ENCODE measurements around the gene APPBP2.

Gene APPBP2

GRCh38 chr17:60406887-60407286 is 119.2 kb downstream of the APPBP2 start:
- DNase-seq (ENCODE audit: extremely low spot score, insufficient read length, low read depth) (no peak), FAIRE-seq (no peak)

- FAIRE-seq (no peak), DNase-seq (ENCODE audit: extremely low spot score, insufficient read length, low read depth) (no peak)
These were observed 122.1 kb downstream of the APPBP2 start for GRCh38 chr17:60403962-60404361.

DNA sequence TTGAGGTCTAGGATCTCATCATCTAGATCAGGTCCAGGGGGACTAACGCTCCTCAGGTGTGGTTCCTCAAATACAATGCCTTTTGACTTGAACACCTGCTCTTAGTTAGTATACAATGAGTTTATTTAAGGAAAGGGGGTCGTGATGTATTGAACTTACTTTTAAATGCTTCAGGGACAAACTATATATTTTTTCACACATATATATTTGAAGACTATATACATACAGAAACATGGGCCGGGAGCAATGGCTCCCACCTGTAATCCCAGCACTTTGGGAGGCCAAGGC is 122.6 kb downstream of the APPBP2 start:
- DNase-seq (ENCODE audit: extremely low spot score, insufficient read length, low read depth) (no peak), FAIRE-seq (no peak)

GRCh38 chr17:60401819-60402218 is 124.2 kb downstream of the APPBP2 start:
- no peak for FAIRE-seq
- DNase-seq (ENCODE audit: extremely low spot score, insufficient read length, low read depth), result no peak

GRCh38 chr17:60398227-60398959 is 127.6 kb downstream of the APPBP2 start:
- DNase-seq (ENCODE audit: extremely low spot score, insufficient read length, low read depth) (peak; percentile 28), FAIRE-seq (peak; percentile 91)

- DNase-seq (ENCODE audit: extremely low spot score, insufficient read length, low read depth), result no peak
- no peak for FAIRE-seq
These were observed 129.6 kb downstream of the APPBP2 start for GRCh38 chr17:60396412-60396811.

DNA sequence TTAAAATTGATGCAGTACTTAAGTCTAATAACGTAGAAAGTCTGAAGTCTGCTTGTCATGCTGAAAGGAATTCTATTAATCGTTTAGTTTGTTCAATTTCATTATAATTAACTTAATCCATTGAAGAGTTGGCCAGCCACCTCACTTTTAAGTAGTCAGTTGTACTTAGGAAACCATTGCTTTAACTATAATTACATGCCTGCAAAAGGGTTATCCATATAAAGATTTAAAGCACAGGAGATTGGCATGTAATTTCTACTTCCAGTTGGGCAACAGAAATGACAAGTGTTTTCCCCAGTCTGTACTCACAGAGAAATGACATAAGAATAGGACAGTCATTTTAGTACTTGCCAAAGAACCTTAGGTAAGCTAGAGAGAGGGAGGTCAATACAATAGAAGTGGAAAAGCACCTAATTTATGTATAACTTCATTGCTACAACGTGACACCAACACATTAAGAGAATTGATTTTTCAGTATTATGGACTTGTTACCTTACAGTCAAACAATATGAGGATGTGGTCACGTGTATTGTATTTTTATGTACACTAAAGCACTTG is 130.5 kb downstream of the APPBP2 start:
- DNase-seq (ENCODE audit: extremely low spot score, insufficient read length, low read depth) (no peak), FAIRE-seq (no peak)

GRCh38 chr17:60393840-60394723 is 132.0 kb downstream of the APPBP2 start:
- no peak for FAIRE-seq

More at GRCh38 chr17:60393840-60394723, 132.0 kb downstream of the APPBP2 start:
- DNase-seq (ENCODE audit: extremely low spot score, insufficient read length, low read depth), result no peak

All from GM18507 (cell line).